Retinal pigment epithelial cell (primary cell): ENCODE measurements around the gene CZIB.
A peak's percentile ranks its signal among the peaks of the same experiment; 100 is the strongest.

Source experiments
- DNase-seq: peaks from one replicate; pipeline ENCODE4 v3.0.0-alpha.2; 2010; ENCODE audit warnings: low read depth
- H3K4me3 ChIP-seq: 2 replicates; pipeline ENCODE4 v1.5.1; 2011; ENCODE audit warnings: mild to moderate bottlenecking, low read length, control low read depth, moderate library complexity
- CTCF ChIP-seq: conservative IDR thresholded peaks from 2 replicates; pipeline ENCODE4 v1.5.1; 2011; ENCODE audit warnings: low read depth, low read length, control low read depth, inconsistent platforms

CZIB gene

GRCh38 chr1:53260631-53261247 is 40.3 kb upstream of the CZIB start:
- H3K4me3 ChIP-seq: no peak overlapping the region
- no peak for TF ChIP-seq CTCF
- peak; percentile 20 for DNase-seq

GRCh38 chr1:53259932-53260331 is 39.5 kb upstream of the CZIB start:
- no peak for DNase-seq
- H3K4me3 ChIP-seq: no peak overlapping the region

GRCh38 chr1:53258216-53258615 is 37.8 kb upstream of the CZIB start:
- TF ChIP-seq CTCF: no peak
- H3K4me3 ChIP-seq: no peak overlapping the region
- no peak for DNase-seq

More at GRCh38 chr1:53259932-53260331, 39.5 kb upstream of the CZIB start:
- TF ChIP-seq CTCF: no peak

- no peak for DNase-seq
- no peak overlapping the region for H3K4me3 ChIP-seq
- TF ChIP-seq CTCF: no peak
These were observed 37.1 kb upstream of the CZIB start for GRCh38 chr1:53257454-53258081.

GRCh38 chr1:53256511-53257453 is 36.3 kb upstream of the CZIB start:
- TF ChIP-seq CTCF: no peak
- DNase-seq: no peak

GRCh38 chr1:53255031-53255430 is 34.6 kb upstream of the CZIB start:
- DNase-seq: no peak
- no peak for TF ChIP-seq CTCF
- H3K4me3 ChIP-seq: no peak overlapping the region

More at GRCh38 chr1:53256511-53257453, 36.3 kb upstream of the CZIB start:
- H3K4me3 ChIP-seq: no peak overlapping the region
